Breast epithelium (tissue), 4 donors: ENCODE results near the gene UACA. TPM values are rescaled to one million over a fixed set of nuclear protein-coding genes. Genes with fewer than 3 reads are reported as not detected.

Source experiments
- DNase-seq, 2 donors: peaks; one replicate each; pipeline ENCODE4 v3.0.0-alpha.2; 2019; ENCODE audit warnings: low spot score in 2 of 2
- H3K27ac ChIP-seq, 2 donors: fragments of 200-600 bp; sonication (generic) in 1 of 2; one replicate each; pipeline ENCODE4 v1.5.1; 2016 to 2019; ENCODE audit warnings: mild to moderate bottlenecking in 1 of 2
- H3K27me3 ChIP-seq, 2 donors: fragments of 200-600 bp; sonication (generic) in 1 of 2; one replicate each; pipeline versions ENCODE4 v1.5.1 to v1.6.0; 2017 to 2019; ENCODE audit warnings: control low read depth in 1 of 2, mild to moderate bottlenecking in 1 of 2
- H3K36me3 ChIP-seq: fragments of 200-600 bp; one replicate; pipeline ENCODE4 v1.5.1; 2019
- H3K4me1 ChIP-seq, 2 donors: fragments of 200-600 bp; sonication (generic); one replicate each; pipeline ENCODE4 v1.5.1; 2016 to 2019; ENCODE audit warnings: control low read depth in 1 of 2
- H3K4me3 ChIP-seq, 3 donors: fragments of 200-600 bp; sonication (generic); 1 replicate in 2 of 3; 2 replicates in 1 of 3; pipeline ENCODE4 v1.5.1; 2016 to 2019; ENCODE audit warnings: mild to moderate bottlenecking in 3 of 3, moderate library complexity in 2 of 3
- H3K9me3 ChIP-seq, 2 donors: fragments of 200-600 bp; sonication (generic) in 1 of 2; one replicate each; pipeline ENCODE4 v1.5.1; 2016 to 2019; ENCODE audit warnings: control low read depth in 1 of 2
- CTCF ChIP-seq, 3 donors: fragments of 450-650 bp; IDR thresholded peaks; one replicate each; pipeline ENCODE4 v1.5.1; 2016 to 2017; ENCODE audit warnings: antibody characterized with exemption in 3 of 3, mild to moderate bottlenecking in 3 of 3, moderate library complexity in 3 of 3
- POLR2A ChIP-seq: fragments of 450-650 bp; IDR thresholded peaks from one replicate; pipeline ENCODE4 v1.6.1; 2016; ENCODE audit warnings: antibody characterized with exemption, mild to moderate bottlenecking, moderate library complexity
- POLR2AphosphoS5 ChIP-seq, 3 donors: sonication (generic); formaldehyde crosslinking; IDR thresholded peaks; one replicate each; pipeline ENCODE4 v1.6.1; 2017; ENCODE audit warnings: antibody characterized with exemption in 3 of 3
- intact Hi-C: fragments of 100-400 bp; cut with DNase I; formaldehyde crosslinking; loops from one replicate; pipeline ENCODE4 v1.15.1; 2023; ENCODE audit warnings: low total_unique reads
- total RNA-seq, 3 donors: library from RNA; depleted of rRNA; stranded (reverse); fragments of >200 nt; gene quantifications; one replicate each; pipeline ENCODE4 v1.1.0, GENCODE V29; 2016

The UACA gene
- total RNA-seq, 3 donors from 2014 or later: 68.5 to 144 (median 71.7) TPM

GRCh38 chr15:70653426-70653825 is 109.9 kb downstream of the UACA start:
- no peak overlapping the region for H3K27ac ChIP-seq
- H3K9me3 ChIP-seq: no peaks in the 10 kb centered on the region
- H3K27me3 ChIP-seq: no peaks in the 10 kb centered on the region
- H3K36me3 ChIP-seq: no peaks in the 10 kb centered on the region
- intact Hi-C loops: no loop called here
- H3K4me3 ChIP-seq: no peak overlapping the region
- no peak for TF ChIP-seq POLR2AphosphoS5 (IDR thresholded peaks at IDR 0.05)
- no peak for TF ChIP-seq POLR2A
- TF ChIP-seq CTCF (IDR thresholded peaks at IDR 0.05): no peak
- H3K4me1 ChIP-seq: no peaks in the 10 kb centered on the region
- no peak for DNase-seq

DNA sequence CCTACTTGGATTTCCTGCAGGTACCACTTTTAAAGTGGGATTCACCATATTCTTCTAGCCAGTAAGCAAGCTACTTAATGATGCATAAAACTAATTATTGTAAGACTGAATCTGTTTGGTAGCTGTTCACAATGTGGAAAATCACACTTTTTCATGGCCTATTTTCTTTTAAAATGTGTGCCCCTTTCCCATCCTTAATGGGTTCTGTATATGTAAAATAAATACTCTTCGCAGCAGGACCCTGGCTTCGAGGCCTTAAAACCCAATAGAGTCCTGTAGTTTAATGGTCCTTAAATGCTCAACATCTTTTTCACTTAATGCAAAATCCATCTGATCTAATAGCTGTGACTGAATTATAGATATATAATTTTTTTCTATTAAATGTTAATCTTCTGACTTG is 111.0 kb downstream of the UACA start:
- no peaks in the 10 kb centered on the region for H3K9me3 ChIP-seq
- TF ChIP-seq POLR2AphosphoS5 (IDR thresholded peaks at IDR 0.05) (no peak), POLR2A (no peak)
- intact Hi-C loops: no loop called here
- no peaks in the 10 kb centered on the region for H3K27me3 ChIP-seq
- no peak overlapping the region for H3K27ac ChIP-seq
- H3K4me3 ChIP-seq: no peak overlapping the region
- no peaks in the 10 kb centered on the region for H3K4me1 ChIP-seq
- H3K36me3 ChIP-seq: no peaks in the 10 kb centered on the region
- DNase-seq: no peak

DNA sequence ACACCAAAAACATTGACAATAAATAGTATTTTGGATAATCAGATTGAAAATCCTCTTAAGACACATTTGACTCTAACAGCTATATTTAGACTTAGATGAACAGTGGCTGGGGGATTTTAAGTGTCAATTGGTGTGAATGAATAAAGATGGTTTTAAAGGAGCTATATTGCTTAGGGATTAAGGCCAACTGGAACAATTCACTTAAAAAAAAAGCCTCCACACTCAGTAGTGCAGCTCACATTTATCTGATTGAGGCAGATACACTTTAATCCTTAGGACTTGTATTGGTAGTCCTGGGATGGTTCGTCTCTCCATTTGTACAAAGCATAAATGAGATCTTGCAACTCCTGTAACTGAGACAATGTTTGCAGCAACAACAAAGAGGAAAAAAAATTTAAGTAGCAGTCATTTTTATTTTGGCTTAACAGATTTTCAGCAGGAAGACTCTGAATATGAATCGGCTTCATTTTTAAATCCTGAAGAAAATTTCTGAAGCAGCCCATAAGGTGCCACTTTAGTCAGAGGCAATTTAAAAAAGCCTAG is 112.0 kb downstream of the UACA start:
- H3K4me3 ChIP-seq: no peak overlapping the region
- no peaks in the 10 kb centered on the region for H3K27me3 ChIP-seq
- no peaks in the 10 kb centered on the region for H3K4me1 ChIP-seq
- no peaks in the 10 kb centered on the region for H3K9me3 ChIP-seq
- no peak for TF ChIP-seq POLR2AphosphoS5 (IDR thresholded peaks at IDR 0.05)
- TF ChIP-seq POLR2A: no peak
- TF ChIP-seq CTCF (IDR thresholded peaks at IDR 0.05): no peak
- no peak for DNase-seq
- intact Hi-C loops: no loop called here
- H3K36me3 ChIP-seq: no peaks in the 10 kb centered on the region
- no peak overlapping the region for H3K27ac ChIP-seq

DNA sequence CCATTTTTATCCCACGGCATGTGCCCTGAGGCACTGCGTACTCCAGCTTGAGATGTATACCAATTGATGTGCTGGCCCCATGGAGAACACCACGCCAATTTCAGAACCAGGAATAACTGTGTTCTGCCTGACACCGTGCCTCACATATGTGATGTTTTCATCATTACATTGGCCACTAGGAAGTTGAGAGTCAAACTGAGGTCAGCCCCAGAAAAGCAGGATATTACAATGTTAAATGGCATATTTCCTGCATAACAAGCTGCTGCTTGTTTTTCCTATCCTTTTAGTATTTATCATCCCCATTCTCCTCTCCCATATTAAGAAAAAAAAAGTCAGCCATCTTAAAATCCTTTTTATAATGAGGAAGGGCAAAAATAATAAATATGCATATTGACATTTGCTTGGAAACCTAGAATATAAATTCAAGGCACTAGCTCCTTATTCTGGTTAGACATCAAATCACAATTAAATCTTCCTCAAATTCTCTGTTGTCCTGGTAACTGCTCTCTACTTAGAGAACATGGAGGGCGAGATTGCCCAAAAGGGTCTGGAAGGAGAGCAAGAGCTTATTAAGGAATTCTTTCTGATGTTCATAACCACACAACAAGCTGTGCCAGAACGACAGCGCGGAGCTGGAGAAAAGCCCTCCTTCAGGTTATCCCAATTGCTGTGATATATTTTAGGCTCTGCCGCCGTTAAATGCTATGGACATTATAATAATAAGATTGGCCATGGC is 112.6 kb downstream of the UACA start:
- no peak overlapping the region for H3K4me3 ChIP-seq
- H3K36me3 ChIP-seq: no peaks in the 10 kb centered on the region
- no peaks in the 10 kb centered on the region for H3K27me3 ChIP-seq
- H3K9me3 ChIP-seq: no peaks in the 10 kb centered on the region
- no peak overlapping the region for H3K27ac ChIP-seq
- H3K4me1 ChIP-seq: no peaks in the 10 kb centered on the region
- DNase-seq: no peak
- TF ChIP-seq POLR2AphosphoS5 (IDR thresholded peaks at IDR 0.05) (no peak), POLR2A (no peak), CTCF (IDR thresholded peaks at IDR 0.05) (no peak)
- intact Hi-C loops: no loop called here

DNA sequence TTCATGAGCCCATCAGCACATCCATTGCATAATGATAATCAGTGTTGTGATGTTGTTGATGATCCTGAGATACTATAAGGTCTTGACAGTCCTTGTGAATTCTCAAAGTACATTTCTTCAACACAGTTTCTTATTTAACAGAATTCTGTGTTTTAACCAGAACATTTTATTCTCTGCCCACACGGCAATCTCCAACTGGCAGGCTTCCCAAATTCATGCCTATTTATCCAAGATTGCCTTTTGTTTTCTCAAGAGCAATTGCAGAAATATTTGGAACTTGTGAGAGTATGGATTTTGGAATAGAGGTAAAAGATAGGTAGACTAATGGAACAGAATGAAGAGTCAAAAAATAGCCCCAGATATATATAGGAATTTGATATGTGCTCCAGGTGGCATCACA is 116.0 kb downstream of the UACA start:
- DNase-seq: no peak
- Histone ChIP-seq H3K27ac (no peak overlapping the region), H3K4me1 (no peaks in the 10 kb centered on the region), H3K4me3 (no peak overlapping the region), H3K9me3 (no peaks in the 10 kb centered on the region), H3K36me3 (no peaks in the 10 kb centered on the region), H3K27me3 (no peaks in the 10 kb centered on the region)
- intact Hi-C loops: no loop called here
- no peak for TF ChIP-seq POLR2AphosphoS5 (IDR thresholded peaks at IDR 0.05)
- no peak for TF ChIP-seq POLR2A
- TF ChIP-seq CTCF (IDR thresholded peaks at IDR 0.05): no peak
